Rectal smooth muscle tissue (tissue), 1 donor: Measurements from ENCODE around the gene ABCA3.

Experiments used
- H3K27ac ChIP-seq: one replicate; pipeline ENCODE4 v1.7.0; 2013; ENCODE audit warnings: low read depth, low read length, inconsistent platforms
- H3K27me3 ChIP-seq: one replicate; pipeline ENCODE4 v1.7.0; 2013; ENCODE audit warnings: low read length; ENCODE audit not compliant: control insufficient read depth, insufficient read depth
- H3K36me3 ChIP-seq: one replicate; pipeline ENCODE4 v1.7.0; 2013; ENCODE audit warnings: low read length; ENCODE audit not compliant: control insufficient read depth, insufficient read depth
- H3K4me1 ChIP-seq: one replicate; pipeline ENCODE4 v1.7.0; 2013; ENCODE audit warnings: low read length; ENCODE audit not compliant: control insufficient read depth, insufficient read depth
- H3K4me3 ChIP-seq: one replicate; pipeline ENCODE4 v1.7.0; 2013; ENCODE audit warnings: low read length
- H3K9ac ChIP-seq: one replicate; pipeline ENCODE4 v1.7.0; 2013; ENCODE audit warnings: low read length

Gene ABCA3

DNA sequence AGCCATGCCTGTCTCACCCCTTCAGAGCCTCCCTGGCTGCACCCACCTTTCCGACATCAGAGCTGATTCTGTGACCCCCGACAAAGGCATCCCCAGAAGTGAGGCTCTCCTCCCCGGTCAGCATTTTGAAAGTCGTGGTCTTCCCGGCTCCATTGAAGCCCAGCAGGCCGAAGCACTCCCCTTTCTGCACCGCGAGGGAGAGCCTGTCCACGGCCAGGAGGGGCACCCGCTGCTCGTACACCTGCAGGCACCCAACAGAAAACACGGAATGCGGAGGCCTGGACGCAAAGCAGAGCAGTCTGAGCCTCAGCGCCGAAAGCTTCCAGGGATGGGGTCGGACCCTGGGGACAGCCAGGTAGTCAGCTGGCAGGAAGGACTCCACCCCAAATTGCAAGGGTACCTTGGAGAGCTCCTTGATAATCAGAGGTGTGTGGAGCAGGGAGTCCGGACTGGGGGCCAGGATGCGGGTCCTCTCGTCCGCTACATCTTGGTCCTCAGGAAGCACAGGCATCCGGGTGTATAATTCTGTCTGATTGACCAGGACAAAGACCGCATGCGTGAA lies 59.5 kb downstream of the ABCA3 start:
- Histone ChIP-seq H3K4me3 (no peak overlapping the region), H3K4me1 (no peaks in the 10 kb centered on the region), H3K27ac (no peak overlapping the region), H3K36me3 (no peaks in the 10 kb centered on the region), H3K27me3 (no peaks in the 10 kb centered on the region), H3K9ac (no peak overlapping the region)

DNA sequence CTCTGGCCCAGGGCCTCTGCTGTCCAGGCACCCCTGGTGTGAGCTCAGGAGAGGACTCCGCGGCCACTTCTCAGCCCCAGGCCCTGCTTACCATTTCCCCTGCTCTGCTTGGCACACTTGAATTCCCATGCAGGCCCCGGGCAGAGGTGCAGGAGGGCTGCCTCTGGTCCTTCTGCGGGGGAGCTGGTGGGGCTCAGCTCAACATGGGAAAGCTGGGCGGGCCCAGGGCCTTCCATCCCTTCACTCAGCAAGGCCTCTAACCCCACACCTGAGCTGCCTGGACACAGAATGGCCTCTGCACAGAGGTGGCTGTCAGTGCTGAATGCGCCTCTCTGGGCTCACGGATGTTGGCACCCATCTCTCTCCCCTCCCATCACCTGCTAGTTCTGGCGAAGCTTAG lies 60.1 kb downstream of the ABCA3 start:
- Histone ChIP-seq H3K4me1 (no peaks in the 10 kb centered on the region), H3K4me3 (no peak overlapping the region), H3K9ac (no peak overlapping the region), H3K27me3 (no peaks in the 10 kb centered on the region), H3K36me3 (no peaks in the 10 kb centered on the region), H3K27ac (no peak overlapping the region)

DNA sequence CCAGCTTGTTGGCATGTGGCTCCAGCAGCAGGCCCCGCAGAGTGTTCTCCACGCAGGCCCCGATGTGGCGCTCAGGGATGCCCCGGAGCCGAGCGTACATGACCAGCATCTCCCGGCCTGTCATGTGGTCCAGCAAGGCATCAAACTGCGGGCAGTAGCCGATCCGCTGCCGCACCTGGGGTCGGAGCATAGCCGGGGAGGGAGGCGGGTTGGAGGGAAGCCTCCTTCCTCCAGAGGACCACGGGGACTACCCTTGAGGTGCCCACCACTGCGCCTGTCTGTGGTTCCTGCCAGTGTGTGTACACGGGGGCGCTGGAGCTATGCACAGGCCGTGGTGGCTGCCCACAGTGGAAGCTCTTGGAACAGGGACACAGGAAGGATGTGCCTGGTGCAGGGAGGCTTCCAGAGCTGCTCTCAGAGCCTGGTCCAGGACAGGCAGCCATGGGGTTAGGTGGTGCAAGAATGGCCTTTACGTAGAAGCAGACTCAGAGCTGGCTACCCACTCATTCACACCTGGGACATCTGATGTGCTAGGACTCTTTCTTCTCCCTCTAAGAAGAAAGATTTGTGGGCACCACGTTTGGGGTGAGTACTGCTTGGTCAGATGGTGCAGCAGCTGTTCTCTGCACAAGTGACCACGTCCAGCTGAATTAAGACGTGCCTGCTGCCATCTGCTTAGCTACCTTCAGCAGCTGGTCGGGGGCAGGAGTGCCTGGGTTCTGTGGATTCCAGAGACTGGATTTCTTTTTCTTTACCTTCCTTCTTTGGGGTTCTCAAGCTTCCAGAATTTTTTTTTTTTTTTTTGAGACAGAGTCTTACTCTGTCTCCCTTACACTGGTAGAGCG lies 61.4 kb downstream of the ABCA3 start:
- no peaks in the 10 kb centered on the region for H3K27me3 ChIP-seq
- no peak overlapping the region for H3K27ac ChIP-seq
- no peak overlapping the region for H3K9ac ChIP-seq
- no peaks in the 10 kb centered on the region for H3K4me1 ChIP-seq
- no peaks in the 10 kb centered on the region for H3K36me3 ChIP-seq
- no peak overlapping the region for H3K4me3 ChIP-seq

DNA sequence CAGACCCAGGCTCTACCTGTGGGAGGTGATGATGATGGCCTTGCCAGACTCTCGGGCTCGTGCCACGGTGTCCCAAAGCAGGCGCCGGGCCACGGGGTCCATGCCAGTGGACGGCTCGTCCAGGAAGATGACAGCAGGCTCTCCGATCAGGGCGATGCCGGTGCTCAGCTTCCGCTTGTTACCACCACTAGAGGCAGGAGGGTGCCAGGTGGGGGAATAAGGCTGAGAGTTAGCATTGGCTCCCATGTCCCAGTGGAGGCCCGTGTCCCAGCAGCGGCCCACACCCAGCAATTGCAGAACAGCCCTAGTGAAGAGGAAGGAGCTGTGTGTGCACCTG lies 62.3 kb downstream of the ABCA3 start:
- Histone ChIP-seq H3K36me3 (no peaks in the 10 kb centered on the region), H3K27me3 (no peaks in the 10 kb centered on the region), H3K4me3 (no peak overlapping the region)

DNA sequence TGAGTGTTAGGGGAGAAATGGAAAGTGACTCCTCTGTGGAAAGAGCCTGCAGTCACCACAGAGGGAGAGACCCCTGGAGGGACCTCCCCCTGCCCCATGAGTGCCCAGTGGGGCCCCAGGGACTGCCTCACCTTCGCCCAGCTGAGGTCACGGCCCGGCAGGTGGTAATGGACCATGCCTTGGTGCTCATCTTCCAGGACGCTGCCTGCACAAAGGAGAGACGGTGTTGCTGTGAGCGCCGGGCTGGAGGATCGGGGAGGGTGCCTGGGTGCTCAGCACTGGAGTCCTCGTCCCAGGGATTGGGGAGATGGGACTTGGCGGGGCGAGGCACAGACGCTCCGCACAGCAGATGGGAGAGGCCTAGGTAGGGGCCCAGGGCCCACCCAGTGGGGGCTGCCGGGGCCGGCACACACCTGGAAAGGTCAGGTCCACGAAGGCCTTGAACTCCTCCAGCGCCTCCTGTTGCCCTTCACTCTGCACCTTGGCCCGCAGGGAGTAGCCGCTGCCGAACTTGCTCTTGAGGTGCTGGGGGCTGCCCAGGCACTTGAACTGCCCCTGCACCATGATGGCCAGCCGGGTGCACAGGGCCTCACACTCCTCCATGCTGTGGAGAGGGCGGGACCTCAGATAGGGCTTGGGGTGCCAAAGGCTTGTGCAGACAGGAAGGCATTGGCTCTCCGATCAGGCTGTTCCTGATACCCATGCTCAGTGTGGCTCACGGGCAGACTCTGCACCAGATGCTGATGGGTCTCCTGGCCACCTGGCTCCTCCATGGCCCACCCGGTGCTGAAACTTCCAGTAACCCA lies 62.9 kb downstream of the ABCA3 start:
- H3K4me1 ChIP-seq, result no peaks in the 10 kb centered on the region
- no peak overlapping the region for H3K4me3 ChIP-seq
- H3K36me3 ChIP-seq, result no peaks in the 10 kb centered on the region
- H3K27ac ChIP-seq, result no peak overlapping the region
- no peak overlapping the region for H3K9ac ChIP-seq
- no peaks in the 10 kb centered on the region for H3K27me3 ChIP-seq

More for the DNA sequence above, 62.3 kb downstream of the ABCA3 start:
- H3K27ac ChIP-seq, result no peak overlapping the region
- H3K9ac ChIP-seq, result no peak overlapping the region
- H3K4me1 ChIP-seq, result no peaks in the 10 kb centered on the region

DNA sequence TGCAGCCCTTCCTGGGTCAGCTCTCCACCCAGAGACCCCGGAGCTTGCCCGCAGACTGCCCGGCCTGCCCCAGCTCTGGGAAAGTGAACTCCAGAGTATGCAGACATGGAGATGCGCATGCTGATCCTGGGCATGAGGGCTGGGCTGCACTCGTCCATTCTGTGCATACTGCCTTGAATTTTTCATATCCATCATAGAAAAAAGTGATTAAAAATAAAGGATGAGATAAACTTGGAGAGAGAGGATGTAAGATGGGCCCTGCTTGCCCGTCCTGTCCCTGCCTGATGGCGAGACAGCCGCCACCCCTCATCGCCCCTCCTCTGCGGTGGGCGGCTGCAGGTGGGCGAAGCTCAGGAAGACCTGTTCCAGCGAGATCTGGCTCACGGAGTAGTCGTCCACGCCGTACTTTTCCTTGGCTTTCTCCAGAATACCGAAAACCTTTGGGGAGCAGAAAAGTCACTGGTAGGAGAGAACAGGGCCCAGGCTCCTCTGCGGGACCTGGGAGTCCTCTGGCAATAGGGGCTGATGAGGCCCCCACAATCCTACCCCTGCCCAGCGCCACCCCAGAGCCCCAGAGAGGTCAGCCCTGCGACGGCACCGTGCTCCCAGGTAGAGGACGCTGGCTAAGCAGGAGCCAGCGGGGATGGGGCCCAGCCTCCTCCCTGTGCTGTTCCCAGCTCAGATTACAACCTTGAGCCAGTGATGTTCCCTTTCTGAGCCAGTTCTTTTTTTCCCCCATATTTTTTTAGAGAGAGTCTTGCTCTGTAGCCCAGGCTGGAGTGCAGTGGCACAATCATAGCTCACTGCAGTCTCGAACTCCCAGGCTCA lies 63.9 kb downstream of the ABCA3 start:
- H3K9ac ChIP-seq, result no peak overlapping the region
- no peaks in the 10 kb centered on the region for H3K27me3 ChIP-seq
- H3K4me1 ChIP-seq, result no peaks in the 10 kb centered on the region
- no peak overlapping the region for H3K27ac ChIP-seq
- no peaks in the 10 kb centered on the region for H3K36me3 ChIP-seq
- no peak overlapping the region for H3K4me3 ChIP-seq

DNA sequence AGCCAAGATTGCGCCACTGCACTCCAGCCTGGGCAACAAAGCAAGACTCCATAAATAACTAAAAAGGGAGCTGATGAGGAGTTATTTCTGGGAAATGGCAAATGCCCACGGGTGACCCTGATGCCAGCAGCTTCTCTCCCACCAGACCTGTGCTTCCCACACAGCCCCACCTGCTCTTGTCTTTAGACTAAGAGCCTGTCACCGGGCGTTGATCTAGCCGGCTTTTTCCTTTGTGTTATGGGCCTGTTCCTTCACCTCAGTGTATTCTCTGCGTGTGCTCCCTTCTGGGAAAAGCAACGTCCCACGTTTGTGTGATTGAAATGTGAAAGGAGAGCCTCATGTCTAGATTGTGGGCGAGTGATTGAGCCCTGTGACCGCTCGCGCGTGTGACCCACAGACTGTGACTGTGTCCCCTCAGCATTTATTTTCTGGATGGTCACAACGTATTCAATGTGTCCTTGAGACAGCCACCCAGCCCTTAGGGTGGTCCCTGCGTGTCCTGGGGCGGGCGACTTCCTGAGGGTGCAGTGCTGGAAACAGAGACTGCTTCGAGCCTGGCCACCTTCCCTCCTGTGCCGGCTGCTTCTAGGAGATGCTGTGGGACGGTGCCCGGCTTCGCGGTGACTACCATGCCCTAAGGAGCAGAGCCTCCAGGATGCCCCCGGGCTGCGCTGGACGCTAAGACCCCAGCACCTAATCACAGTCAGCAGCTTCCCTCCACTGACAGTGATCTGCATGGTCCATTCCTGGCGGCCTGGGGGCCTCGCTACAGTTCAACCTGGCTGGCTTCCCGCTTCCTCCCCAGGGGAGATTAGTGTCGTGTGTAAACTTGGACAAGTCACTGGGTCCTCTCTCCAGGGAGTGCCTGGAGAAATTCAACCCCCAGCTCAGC lies 64.8 kb downstream of the ABCA3 start:
- Histone ChIP-seq H3K9ac (no peak overlapping the region), H3K4me1 (no peaks in the 10 kb centered on the region), H3K27ac (no peak overlapping the region), H3K27me3 (no peaks in the 10 kb centered on the region), H3K4me3 (no peak overlapping the region), H3K36me3 (no peaks in the 10 kb centered on the region)

DNA sequence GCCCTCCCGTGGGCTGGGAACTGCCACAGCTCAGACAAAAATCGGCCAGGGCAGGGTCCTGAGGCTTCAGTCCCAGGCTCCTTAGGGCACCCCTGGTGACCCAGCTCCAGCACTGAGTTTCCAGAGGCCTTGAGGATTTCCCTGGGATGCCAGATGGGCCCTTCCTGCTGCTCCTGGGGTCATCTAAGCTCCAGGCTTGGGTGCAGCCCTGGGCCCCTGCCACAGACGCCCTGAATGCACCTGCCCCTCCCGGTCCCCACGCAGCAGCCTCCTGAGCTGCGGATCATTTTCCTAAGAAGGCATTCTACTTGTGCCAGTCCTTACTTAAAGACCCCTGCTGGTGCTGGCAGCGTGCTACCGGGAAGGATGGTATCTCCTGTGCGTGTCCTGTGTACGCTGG lies 66.6 kb downstream of the ABCA3 start:
- Histone ChIP-seq H3K4me3 (no peak overlapping the region), H3K9ac (no peak overlapping the region), H3K36me3 (no peaks in the 10 kb centered on the region), H3K27ac (no peak overlapping the region), H3K4me1 (peaks cover 9% of the 10 kb centered on the region), H3K27me3 (no peaks in the 10 kb centered on the region)

DNA sequence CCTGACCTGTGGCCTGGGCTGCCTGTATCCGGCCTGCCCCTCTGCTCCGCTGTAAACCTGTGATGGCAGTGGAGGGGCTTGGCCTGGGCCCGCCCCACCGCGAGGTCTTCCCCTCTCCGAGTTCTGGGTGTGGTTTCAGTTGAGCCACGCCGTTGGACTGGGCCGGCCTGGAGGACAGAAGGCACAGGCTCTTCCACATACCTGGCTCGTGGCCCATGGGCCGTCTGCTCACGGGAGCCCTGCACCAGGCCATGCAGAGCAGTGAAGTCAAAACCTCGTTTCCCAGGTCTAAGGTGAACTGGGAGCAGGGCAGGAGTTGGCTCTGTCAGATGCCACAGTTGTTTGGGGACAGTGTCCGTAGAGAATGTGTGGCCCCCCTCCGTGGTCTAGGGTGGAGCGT lies 67.0 kb downstream of the ABCA3 start:
- no peaks in the 10 kb centered on the region for H3K27me3 ChIP-seq
- no peak overlapping the region for H3K9ac ChIP-seq
- H3K4me3 ChIP-seq, result no peak overlapping the region
- H3K36me3 ChIP-seq, result no peaks in the 10 kb centered on the region
- peaks cover 10% of the 10 kb centered on the region for H3K4me1 ChIP-seq
- H3K27ac ChIP-seq, result no peak overlapping the region

DNA sequence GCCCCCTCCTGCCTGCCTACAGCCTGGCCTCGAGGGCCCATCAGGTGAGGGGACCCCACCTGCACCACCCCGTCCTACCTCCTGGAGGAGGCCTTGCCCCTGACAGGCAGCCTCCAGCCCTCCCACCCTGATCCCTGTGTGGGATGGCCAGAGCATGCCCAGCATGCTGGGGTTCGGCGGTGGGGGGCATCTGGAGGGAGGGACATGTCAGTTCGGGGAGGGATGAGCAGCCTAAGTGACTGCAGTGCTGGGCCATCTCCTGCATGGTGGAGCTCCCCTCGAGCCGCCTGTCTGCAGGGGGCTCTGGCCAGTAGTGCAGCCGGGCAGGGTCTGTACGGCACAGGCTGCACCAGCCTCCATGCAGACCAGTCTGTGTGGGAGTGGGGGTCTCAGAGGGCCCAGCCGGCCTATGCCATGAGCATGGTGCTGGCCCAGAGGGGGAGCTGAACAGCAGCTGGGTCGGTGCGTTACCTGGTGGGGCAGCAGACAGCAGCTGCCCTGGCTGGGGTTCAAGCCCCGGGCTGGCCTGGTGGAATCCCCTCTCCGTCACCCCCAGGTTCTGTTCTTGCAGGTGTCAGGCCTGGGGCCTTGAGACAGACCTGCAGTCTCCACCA lies 68.6 kb downstream of the ABCA3 start:
- Histone ChIP-seq H3K9ac (no peak overlapping the region), H3K4me1 (peaks cover 10% of the 10 kb centered on the region), H3K36me3 (no peaks in the 10 kb centered on the region), H3K27me3 (no peaks in the 10 kb centered on the region), H3K27ac (no peak overlapping the region), H3K4me3 (no peak overlapping the region)
